Endothelial cell of umbilical vein (primary cell): Measurements from ENCODE around the gene APLN. TPM values are rescaled to one million over a fixed set of nuclear protein-coding genes. Genes with fewer than 3 reads are reported as not detected.

Experiments used
- BruUV-seq: library from RNA; stranded (reverse); fragments of 400-500 nt; replicated peaks from 2 replicates; lab custom pipeline; 2021; lab: Mats Ljungman, UMichigan
- CTCF ChIA-PET: fragments of 300-600, 350-600 bp; sonication (Branson Sonifier 250); formaldehyde crosslinking; loops from one replicate; lab custom pipeline; 2021; ENCODE audit warnings: antibody characterized with exemption, inconsistent platforms; lab: Charles Lee
- POLR2A ChIA-PET: fragments of 300-600, 350-600 bp; sonication (Branson Sonifier 250); formaldehyde crosslinking; loops from one replicate; lab custom pipeline; 2021; ENCODE audit warnings: antibody characterized with exemption, inconsistent platforms; lab: Charles Lee
- DNase-seq: peaks from one replicate; pipeline ENCODE4 v3.0.0-alpha.2; 2011; ENCODE audit warnings: low read depth, low spot score
- FAIRE-seq: peaks from 2 replicates; lab custom pipeline; 2011; peaks lifted over from hg19 to GRCh38; lab: Jason Lieb, UNC
- H2AFZ ChIP-seq: 2 replicates; pipeline ENCODE4 v1.6.0; 2012; ENCODE audit warnings: low read depth, low read length, control low read depth, inconsistent platforms
- H3K27ac ChIP-seq: 2 replicates; pipeline ENCODE4 v1.5.1; 2011; ENCODE audit warnings: low read depth, mild to moderate bottlenecking, control low read depth, low read length, moderate library complexity; ENCODE audit not compliant: insufficient read depth
- H3K27me3 ChIP-seq, 2 experiments: 2 replicates each; pipeline versions ENCODE4 v1.6.0 to v1.6.1; 2011; ENCODE audit warnings: low read length in 2 of 2, mixed read lengths in 1 of 2; ENCODE audit not compliant: control insufficient read depth in 2 of 2, insufficient read depth in 2 of 2
- H3K36me3 ChIP-seq, 2 experiments: 2 replicates in 1 of 2; 3 replicates in 1 of 2; pipeline ENCODE4 v1.5.1; 2011; ENCODE audit warnings: low read length in 2 of 2, mild to moderate bottlenecking in 1 of 2, moderate library complexity in 1 of 2; ENCODE audit not compliant: control insufficient read depth in 2 of 2, insufficient read depth in 2 of 2; ENCODE audit errors: extremely low read depth in 1 of 2
- H3K4me1 ChIP-seq: 3 replicates; pipeline ENCODE4 v1.5.1; 2011; ENCODE audit warnings: mild to moderate bottlenecking, low read length; ENCODE audit not compliant: control insufficient read depth, insufficient read depth; ENCODE audit errors: extremely low read depth
- H3K4me2 ChIP-seq: 2 replicates; pipeline ENCODE4 v1.6.1; 2011; ENCODE audit warnings: low read length, control low read depth, mixed read lengths; ENCODE audit not compliant: insufficient read depth
- H3K4me3 ChIP-seq, 3 experiments: fragments of 200-600 bp in 1 of 3; sonication (generic), shearing (Covaris generic) in 1 of 3; replicated peaks in 1 of 3; 2 replicates each; pipeline ENCODE4 v1.5.1; 2011 to 2016; ENCODE audit warnings: control low read depth in 3 of 3, low read length in 3 of 3, mild to moderate bottlenecking in 2 of 3, inconsistent platforms in 1 of 3, low read depth in 1 of 3, moderate library complexity in 1 of 3; ENCODE audit not compliant: insufficient read depth in 1 of 3
- H3K79me2 ChIP-seq: 2 replicates; pipeline ENCODE4 v1.6.0; 2012; ENCODE audit warnings: low read length, inconsistent platforms; ENCODE audit not compliant: control insufficient read depth, insufficient read depth
- H3K9ac ChIP-seq: replicated peaks from 2 replicates; pipeline ENCODE3; 2011; ENCODE audit warnings: low read length, control low read depth; ENCODE audit not compliant: insufficient read depth; ENCODE audit errors: extremely low read depth
- H3K9me1 ChIP-seq: replicated peaks from 3 replicates; pipeline ENCODE4 v1.6.0; 2011; ENCODE audit warnings: mild to moderate bottlenecking, low read length; ENCODE audit not compliant: control insufficient read depth, insufficient read depth; ENCODE audit errors: extremely low read depth
- H3K9me3 ChIP-seq: replicated peaks from 2 replicates; pipeline ENCODE4 v1.5.1; 2012; ENCODE audit warnings: low read length, inconsistent platforms; ENCODE audit not compliant: control insufficient read depth, insufficient read depth
- H4K20me1 ChIP-seq: replicated peaks from 2 replicates; pipeline ENCODE3; 2011; ENCODE audit warnings: mild to moderate bottlenecking, low read length; ENCODE audit not compliant: control insufficient read depth, insufficient read depth; ENCODE audit errors: extremely low read depth
- CTCF ChIP-seq, 2 donors: IDR thresholded peaks; 1 replicate in 1 of 2; 2 replicates in 1 of 2; pipeline ENCODE4 v1.5.1; 2011; ENCODE audit warnings: low read length in 2 of 2, mild to moderate bottlenecking in 2 of 2, moderate library complexity in 2 of 2, control low read depth in 1 of 2, inconsistent platforms in 1 of 2, low read depth in 1 of 2; ENCODE audit not compliant: insufficient read depth in 1 of 2; ENCODE audit errors: extremely low read depth in 1 of 2
- EZH2 ChIP-seq: IDR thresholded peaks from 2 replicates; pipeline ENCODE4 v1.6.1; 2012; ENCODE audit warnings: borderline replicate concordance, low read depth, mild to moderate bottlenecking, moderate library complexity, low read length, inconsistent platforms; ENCODE audit not compliant: severe bottlenecking
- FOS ChIP-seq: IDR thresholded peaks from 2 replicates; pipeline ENCODE4 v1.6.1; 2011; ENCODE audit warnings: mild to moderate bottlenecking, low read length, moderate library complexity, borderline replicate concordance; ENCODE audit not compliant: insufficient read depth
- GATA2 ChIP-seq: IDR thresholded peaks from 2 replicates; pipeline ENCODE4 v1.7.0; 2011; ENCODE audit warnings: low read depth, mild to moderate bottlenecking, moderate library complexity, mixed read lengths, low read length; ENCODE audit not compliant: insufficient read length, insufficient read depth
- JUN ChIP-seq: IDR thresholded peaks from 2 replicates; pipeline ENCODE4 v1.6.1; 2011; ENCODE audit warnings: borderline replicate concordance, low read depth; ENCODE audit not compliant: insufficient read length, insufficient read depth
- MAX ChIP-seq: IDR thresholded peaks from 2 replicates; pipeline ENCODE4 v1.6.1; 2011; ENCODE audit not compliant: insufficient read depth, insufficient read length
- MYC ChIP-seq: IDR thresholded peaks from one replicate; pipeline ENCODE4 v1.6.1; 2011; ENCODE audit warnings: mild to moderate bottlenecking, low read depth, low read length
- POLR2A ChIP-seq: IDR thresholded peaks from 2 replicates; pipeline ENCODE4 v1.6.1; 2012; ENCODE audit warnings: low read depth, mild to moderate bottlenecking, control low read depth, low read length
- POLR2AphosphoS5 ChIP-seq: IDR thresholded peaks from 2 replicates; pipeline ENCODE4 v1.6.1; 2012; ENCODE audit warnings: low read depth, mild to moderate bottlenecking, control low read depth, low read length, moderate library complexity; ENCODE audit not compliant: insufficient read depth
- dilution Hi-C: fragments of 300-500 bp; cut with MboI; formaldehyde crosslinking; loops from one replicate; pipeline ENCODE4 v1.15.0; 2019; ENCODE audit warnings: low sequenced_read_pairs; ENCODE audit not compliant: extremely low pct_ligation_motif_present
- intact Hi-C: fragments of 100-400 bp; cut with micrococcal nuclease; formaldehyde crosslinking; loops from one replicate; pipeline ENCODE4 v1.10.0; 2022
- polyA plus RNA-seq, 4 experiments: library from polyadenylated mRNA; depleted of rRNA in 3 of 4; stranded (reverse) in 3 of 4; unstranded in 1 of 4; fragments of >200 nt; gene quantifications; 2 replicates each; pipeline versions ENCODE4 v1.2.1 to v1.2.3, GENCODE V29; 2011 to 2012; ENCODE audit warnings: missing spikeins in 1 of 4
- total RNA-seq: library from RNA; stranded (reverse); gene quantifications from 2 replicates; pipeline ENCODE4 v1.2.3, GENCODE V29; 2021

The APLN gene
- total and polyA plus RNA-seq, 2 donors (not counting 3 experiments of a cell fraction or from before 2014, with no cell fraction given), result 230 to 466 TPM

GRCh38 chrX:129641941-129642340 lies 12.8 kb downstream of the APLN start:
- Histone ChIP-seq H3K4me2 (no peak overlapping the region), H3K79me2 (no peaks in the 10 kb centered on the region), H3K27ac (no peak overlapping the region), H3K9me3 (no peaks in the 10 kb centered on the region), H4K20me1 (no peaks in the 10 kb centered on the region), H3K9me1 (no peaks in the 10 kb centered on the region), H3K4me1 (peaks cover 7% of the 10 kb centered on the region), H3K36me3 (peaks cover 0 to 3% of the 10 kb centered on the region in 2 experiments), H3K9ac (no peak overlapping the region), H3K4me3 (no peak overlapping the region), H2AFZ (no peak overlapping the region), H3K27me3 (no peaks in the 10 kb centered on the region)
- TF ChIP-seq EZH2, result no peak
- TF ChIP-seq GATA2, result no peak
- TF ChIP-seq MAX, result no peak
- TF ChIP-seq POLR2AphosphoS5, result no peak
- no peak for TF ChIP-seq FOS
- no peak for TF ChIP-seq MYC
- intact Hi-C loops, result no loop called here
- DNase-seq, result no peak
- ChIA-PET POLR2A (no interaction called here), CTCF (interaction anchor here (0.7 to 8.1 kb wide), 4 partner anchors 10 to 83 kb away, joined by 3 to 142 read pairs (median 9); no protein-coding TSS in a partner anchor)
- dilution Hi-C loops, result no loop called here
- BruUV-seq, result no TSS peak
- peak; percentile 33 for FAIRE-seq

- no TSS peak for BruUV-seq
- intact Hi-C loops, result no loop called here
- Histone ChIP-seq H3K27me3 (no peaks in the 10 kb centered on the region), H3K9ac (no peak overlapping the region), H3K36me3 (peaks cover 0 to 3% of the 10 kb centered on the region in 2 experiments), H2AFZ (no peak overlapping the region), H3K79me2 (no peaks in the 10 kb centered on the region), H3K9me1 (no peaks in the 10 kb centered on the region), H3K4me3 (no peak overlapping the region), H3K4me2 (no peak overlapping the region), H3K27ac (no peak overlapping the region), H4K20me1 (no peaks in the 10 kb centered on the region), H3K4me1 (peaks cover 7% of the 10 kb centered on the region), H3K9me3 (no peaks in the 10 kb centered on the region)
- no peak for DNase-seq
- ChIA-PET POLR2A (no interaction called here), CTCF (interaction anchor here (1.1 to 8.1 kb wide), 3 partner anchors 10 to 84 kb away, joined by 3 to 142 read pairs (median 15); no protein-coding TSS in a partner anchor)
- dilution Hi-C loops, result no loop called here
- no peak for FAIRE-seq
- no peak for TF ChIP-seq GATA2
- TF ChIP-seq EZH2, result no peak
- no peak for TF ChIP-seq POLR2A
- TF ChIP-seq CTCF (IDR thresholded peaks at IDR 0.05; ENCODE audit: extremely low read depth in 1 of 2, insufficient read depth in 1 of 2, low read depth in 1 of 2, low read length in 2 of 2), result no peak
- TF ChIP-seq MAX, result no peak
- TF ChIP-seq JUN, result no peak
- TF ChIP-seq FOS, result no peak
- TF ChIP-seq MYC, result no peak
- no peak for TF ChIP-seq POLR2AphosphoS5
Measured at GRCh38 chrX:129641469-129641868, 13.3 kb downstream of the APLN start.
